AG04450 (cell line): ENCODE data around the gene MUC2. TPM values are rescaled to one million over a fixed set of nuclear protein-coding genes. Genes with fewer than 3 reads are reported as not detected.

Experiments
- CTCF ChIA-PET: fragments of 300-600, 350-600 bp; formaldehyde crosslinking; extraction: SDS; loops from one replicate; lab custom pipeline; 2022; ENCODE audit warnings: antibody characterized with exemption, inconsistent platforms; lab: Charles Lee
- POLR2A ChIA-PET: fragments of 350-600 bp; formaldehyde crosslinking; extraction: SDS; loops from one replicate; lab custom pipeline; 2021; ENCODE audit warnings: antibody characterized with exemption, inconsistent platforms; lab: Yijun Ruan, JAX
- DNase-seq: peaks from one replicate; pipeline ENCODE4 v3.0.0-alpha.2; 2011; ENCODE audit warnings: low read depth, low spot score
- H3K27ac ChIP-seq: one replicate; pipeline ENCODE4 v1.5.1; 2012; ENCODE audit warnings: low read depth, low read length, control low read depth
- H3K27me3 ChIP-seq: one replicate; pipeline ENCODE4 v1.6.0; 2012; ENCODE audit warnings: low read length; ENCODE audit not compliant: control insufficient read depth, insufficient read depth
- H3K4me3 ChIP-seq: 2 replicates; pipeline ENCODE4 v1.5.1; 2011; ENCODE audit warnings: mild to moderate bottlenecking, low read depth, low read length, control low read depth
- H3K9me3 ChIP-seq: 2 replicates; pipeline ENCODE4 v1.5.1; 2012; ENCODE audit warnings: low read length; ENCODE audit not compliant: control insufficient read depth, insufficient read depth
- CTCF ChIP-seq: IDR thresholded peaks from 2 replicates; pipeline ENCODE4 v1.5.1; 2011; ENCODE audit warnings: low read depth, low read length, control low read depth, inconsistent platforms
- polyA plus RNA-seq: library from polyadenylated mRNA; depleted of rRNA; stranded (reverse); fragments of >200 nt; gene quantifications from 2 replicates; pipeline ENCODE4 v1.2.3, GENCODE V29; 2011; rRNA removed

MUC2 gene
- polyA plus RNA-seq, 1 experiment: not detected

- TF ChIP-seq CTCF: no peak
- no peak overlapping the region for H3K27ac ChIP-seq
- CTCF ChIA-PET: no interaction called here
- POLR2A ChIA-PET: no interaction called here
- no peak for DNase-seq
- H3K4me3 ChIP-seq: no peak overlapping the region
- peaks cover 18% of the 10 kb centered on the region for H3K27me3 ChIP-seq
- peaks cover 18% of the 10 kb centered on the region; the same call in 1 of the 2 replicates for H3K9me3 ChIP-seq
These were observed 46.7 kb downstream of the MUC2 start for GRCh38 chr11:1121331-1121812.

- H3K4me3 ChIP-seq: no peak overlapping the region
- H3K9me3 ChIP-seq: peaks cover 18% of the 10 kb centered on the region; the same call in 1 of the 2 replicates
- H3K27ac ChIP-seq: no peak overlapping the region
- ChIA-PET CTCF (no interaction called here), POLR2A (no interaction called here)
- no peak for TF ChIP-seq CTCF
- DNase-seq: no peak
- peaks cover 15% of the 10 kb centered on the region for H3K27me3 ChIP-seq
These were observed 47.4 kb downstream of the MUC2 start for GRCh38 chr11:1121813-1122663.

- POLR2A ChIA-PET: no interaction called here
These were observed 48.0 kb downstream of the MUC2 start for GRCh38 chr11:1122664-1123002.

GRCh38 chr11:1123970-1124369 lies 49.3 kb downstream of the MUC2 start:
- no peak for DNase-seq
- Histone ChIP-seq H3K4me3 (no peak overlapping the region), H3K9me3 (peaks cover 18% of the 10 kb centered on the region; the same call in 1 of the 2 replicates), H3K27me3 (peaks cover 17% of the 10 kb centered on the region), H3K27ac (no peak overlapping the region)
- no peak for TF ChIP-seq CTCF
- ChIA-PET CTCF (no interaction called here), POLR2A (no interaction called here)

More at GRCh38 chr11:1122664-1123002, 48.0 kb downstream of the MUC2 start:
- no peak overlapping the region for H3K4me3 ChIP-seq
- peaks cover 15% of the 10 kb centered on the region for H3K27me3 ChIP-seq
- CTCF ChIA-PET: no interaction called here
- DNase-seq: no peak
- H3K27ac ChIP-seq: no peak overlapping the region
- peaks cover 18% of the 10 kb centered on the region; the same call in 1 of the 2 replicates for H3K9me3 ChIP-seq
- TF ChIP-seq CTCF: no peak

Other genes starting within 250 kb of the MUC2 start
- gene CRACR2B, start 247.0 kb upstream of the MUC2 start, polyA plus RNA-seq: 0.26 and 0.36 TPM in 2 replicates
- 559 and 909 TPM in 2 replicates for gene CD151, start 241.9 kb upstream of the MUC2 start, polyA plus RNA-seq
- gene POLR2L, start 232.3 kb upstream of the MUC2 start, polyA plus RNA-seq: 211 and 431 TPM in 2 replicates
- 92.6 and 134 TPM in 2 replicates for gene TSPAN4, start 232.0 kb upstream of the MUC2 start, polyA plus RNA-seq
- 95.5 and 120 TPM in 2 replicates for gene CHID1, start 164.1 kb upstream of the MUC2 start, polyA plus RNA-seq
- gene AP2A2, start 149.0 kb upstream of the MUC2 start, polyA plus RNA-seq: 54.2 and 55.7 TPM in 2 replicates
- gene MUC6, start 38.2 kb upstream of the MUC2 start, polyA plus RNA-seq: not detected in 2 replicates
- gene MUC5AC, start 83.1 kb downstream of the MUC2 start, polyA plus RNA-seq: under 0.01 and 0.01 TPM in 2 replicates
- not detected in 2 replicates for gene MUC5B, start 148.2 kb downstream of the MUC2 start, polyA plus RNA-seq
- gene TOLLIP, start 234.8 kb downstream of the MUC2 start, polyA plus RNA-seq: 24.3 and 27.2 TPM in 2 replicates